OCI-LY7 (cell line): Measurements from ENCODE around the gene FBXO28. TPM values are rescaled to one million over a fixed set of nuclear protein-coding genes. Genes with fewer than 3 reads are reported as not detected.
A peak's percentile ranks its signal among the peaks of the same experiment; 100 is the strongest.

Experiments used
- BruUV-seq: library from RNA; stranded (reverse); fragments of 400-500 nt; replicated peaks from 2 replicates; lab custom pipeline; 2021; lab: Mats Ljungman, UMichigan
- CTCF ChIA-PET: fragments of 300-600 bp; sonication (Branson Sonifier 250); formaldehyde crosslinking; loops from one replicate; lab custom pipeline; 2022; ENCODE audit warnings: antibody characterized with exemption; ENCODE audit not compliant: unreplicated experiment; lab: Charles Lee
- POLR2A ChIA-PET: fragments of 300-600 bp; sonication (Branson Sonifier 250); formaldehyde crosslinking; loops from one replicate; lab custom pipeline; 2022; ENCODE audit warnings: antibody characterized with exemption; lab: Charles Lee
- DNase-seq: peaks from one replicate; pipeline ENCODE4 v3.0.0-alpha.2; 2015; ENCODE audit warnings: low spot score
- H2AFZ ChIP-seq: fragments of 200-600 bp; sonication (generic), shearing (Covaris generic); 2 replicates; pipeline ENCODE4 v1.6.1; 2014; ENCODE audit warnings: mild to moderate bottlenecking, antibody characterized with exemption, low read length, moderate library complexity
- H3K27ac ChIP-seq: fragments of 200-600 bp; sonication (generic); 2 replicates; pipeline ENCODE4 v1.5.1; 2014; ENCODE audit warnings: mixed run types, low read depth, mild to moderate bottlenecking, moderate library complexity, low read length, inconsistent platforms; ENCODE audit not compliant: poor library complexity, severe bottlenecking
- H3K36me3 ChIP-seq: fragments of 200-600 bp; sonication (generic); 2 replicates; pipeline ENCODE4 v1.6.1; 2014; ENCODE audit warnings: mild to moderate bottlenecking, antibody characterized with exemption, low read length, moderate library complexity, mixed read lengths; ENCODE audit not compliant: insufficient read depth
- H3K4me1 ChIP-seq: fragments of 200-600 bp; sonication (generic); 2 replicates; pipeline ENCODE4 v1.5.1; 2014; ENCODE audit warnings: mild to moderate bottlenecking, low read length; ENCODE audit not compliant: insufficient read depth, poor library complexity, severe bottlenecking
- H3K4me2 ChIP-seq: fragments of 200-600 bp; sonication (generic); 2 replicates; pipeline ENCODE4 v1.6.1; 2014; ENCODE audit warnings: mild to moderate bottlenecking, low read length
- H3K4me3 ChIP-seq: fragments of 200-600 bp; sonication (generic); 2 replicates; pipeline ENCODE4 v1.5.1; 2014; ENCODE audit warnings: mild to moderate bottlenecking, low read depth, low read length; ENCODE audit not compliant: poor library complexity, severe bottlenecking
- H3K79me2 ChIP-seq: fragments of 200-600 bp; sonication (generic); 2 replicates; pipeline ENCODE4 v1.6.1; 2016; ENCODE audit warnings: low read depth, mild to moderate bottlenecking, low read length, moderate library complexity, mixed read lengths; ENCODE audit not compliant: insufficient read depth
- H3K9me2 ChIP-seq: fragments of 200-600 bp; sonication (generic); 2 replicates; pipeline ENCODE4 v1.6.1; 2016; ENCODE audit warnings: mild to moderate bottlenecking, low read length, mixed read lengths; ENCODE audit not compliant: insufficient read depth
- H3K9me3 ChIP-seq: fragments of 200-600 bp; sonication (generic); 2 replicates; pipeline ENCODE4 v1.6.1; 2014; ENCODE audit warnings: mild to moderate bottlenecking, mixed run types, low read length, mixed read lengths
- H4K20me1 ChIP-seq: fragments of 200-600 bp; sonication (generic); 2 replicates; pipeline ENCODE4 v1.6.1; 2014; ENCODE audit warnings: mild to moderate bottlenecking, antibody characterized with exemption, low read length, moderate library complexity, mixed read lengths; ENCODE audit not compliant: insufficient read depth
- EZH2phosphoT487 ChIP-seq: fragments of 200-600 bp; sonication (generic); IDR thresholded peaks from 2 replicates; pipeline ENCODE4 v1.6.1; 2018; ENCODE audit warnings: low read depth, borderline replicate concordance, mild to moderate bottlenecking, mixed run types, antibody characterized with exemption, low read length, moderate library complexity, mixed read lengths
- intact Hi-C: fragments of 100-400 bp; cut with micrococcal nuclease; formaldehyde crosslinking; loops from one replicate; pipeline ENCODE4 v1.10.0; 2022; ENCODE audit not compliant: unreplicated experiment
- total RNA-seq, 2 experiments: library from RNA; depleted of rRNA in 1 of 2; stranded (reverse); fragments of >200 nt in 1 of 2; shearing (Covaris generic) in 1 of 2; gene quantifications; 2 replicates each; pipeline ENCODE4 v1.2.3, GENCODE V29; 2014 to 2022
- TF ChIP-seq, protein P1 (sequence below): fragments of 200-600 bp; sonication (generic); conservative IDR thresholded peaks from 2 replicates; pipeline ENCODE4 v1.5.1; 2014; ENCODE audit warnings: mild to moderate bottlenecking, antibody characterized with exemption, low read length, moderate library complexity, mixed read lengths

Gene FBXO28
- total RNA-seq, 2 experiments from 2014 or later, result 20.1 to 23.3 TPM

GRCh38 chr1:224168859-224169380 lies 55.0 kb downstream of the FBXO28 start:
- intact Hi-C loops, result no loop called here
- BruUV-seq, result no TSS peak
- no peaks in the 10 kb centered on the region for H3K36me3 ChIP-seq
- TF ChIP-seq EZH2phosphoT487, result no peak
- TF ChIP-seq, protein P1, sequence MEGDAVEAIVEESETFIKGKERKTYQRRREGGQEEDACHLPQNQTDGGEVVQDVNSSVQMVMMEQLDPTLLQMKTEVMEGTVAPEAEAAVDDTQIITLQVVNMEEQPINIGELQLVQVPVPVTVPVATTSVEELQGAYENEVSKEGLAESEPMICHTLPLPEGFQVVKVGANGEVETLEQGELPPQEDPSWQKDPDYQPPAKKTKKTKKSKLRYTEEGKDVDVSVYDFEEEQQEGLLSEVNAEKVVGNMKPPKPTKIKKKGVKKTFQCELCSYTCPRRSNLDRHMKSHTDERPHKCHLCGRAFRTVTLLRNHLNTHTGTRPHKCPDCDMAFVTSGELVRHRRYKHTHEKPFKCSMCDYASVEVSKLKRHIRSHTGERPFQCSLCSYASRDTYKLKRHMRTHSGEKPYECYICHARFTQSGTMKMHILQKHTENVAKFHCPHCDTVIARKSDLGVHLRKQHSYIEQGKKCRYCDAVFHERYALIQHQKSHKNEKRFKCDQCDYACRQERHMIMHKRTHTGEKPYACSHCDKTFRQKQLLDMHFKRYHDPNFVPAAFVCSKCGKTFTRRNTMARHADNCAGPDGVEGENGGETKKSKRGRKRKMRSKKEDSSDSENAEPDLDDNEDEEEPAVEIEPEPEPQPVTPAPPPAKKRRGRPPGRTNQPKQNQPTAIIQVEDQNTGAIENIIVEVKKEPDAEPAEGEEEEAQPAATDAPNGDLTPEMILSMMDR, result no peak
- no peaks in the 10 kb centered on the region for H4K20me1 ChIP-seq
- H2AFZ ChIP-seq, result 0 out of 2 replicates have a peak overlapping the region, but pooled peaks have one; percentile 12
- no peaks in the 10 kb centered on the region for H3K9me3 ChIP-seq
- CTCF ChIA-PET, result no interaction called here
- H3K4me2 ChIP-seq, result peak overlapping the region; percentile 10; the same call in 1 of the 2 replicates
- no peak overlapping the region for H3K4me3 ChIP-seq
- H3K27ac ChIP-seq, result no peak overlapping the region
- POLR2A ChIA-PET, result interaction anchor here (0.5 to 1.8 kb wide), 7 partner anchors 10 to 71 kb away, joined by 3 to 12 read pairs (median 6); no protein-coding TSS in a partner anchor
- DNase-seq, result peak; percentile 38
- no peaks in the 10 kb centered on the region for H3K9me2 ChIP-seq
- H3K4me1 ChIP-seq, result peaks cover 7% of the 10 kb centered on the region
- H3K79me2 ChIP-seq, result no peaks in the 10 kb centered on the region

- ChIA-PET CTCF (no interaction called here), POLR2A (interaction anchor here (0.6 to 1.8 kb wide), 6 partner anchors 10 to 149 kb away, joined by 3 to 12 read pairs (median 6); no protein-coding TSS in a partner anchor)
- peaks cover 7% of the 10 kb centered on the region for H3K4me1 ChIP-seq
- DNase-seq, result no peak
- H3K9me2 ChIP-seq, result no peaks in the 10 kb centered on the region
- H3K27ac ChIP-seq, result no peak overlapping the region
- no TSS peak for BruUV-seq
- intact Hi-C loops, result no loop called here
- H3K4me3 ChIP-seq, result no peak overlapping the region
- no peaks in the 10 kb centered on the region for H3K79me2 ChIP-seq
- H2AFZ ChIP-seq, result no peak overlapping the region
- no peaks in the 10 kb centered on the region for H3K9me3 ChIP-seq
- no peaks in the 10 kb centered on the region for H3K36me3 ChIP-seq
- H3K4me2 ChIP-seq, result no peak overlapping the region
- TF ChIP-seq, protein P1, result no peak
- no peak for TF ChIP-seq EZH2phosphoT487
- no peaks in the 10 kb centered on the region for H4K20me1 ChIP-seq
Observed at GRCh38 chr1:224169718-224170270, 55.9 kb downstream of the FBXO28 start.

DNA sequence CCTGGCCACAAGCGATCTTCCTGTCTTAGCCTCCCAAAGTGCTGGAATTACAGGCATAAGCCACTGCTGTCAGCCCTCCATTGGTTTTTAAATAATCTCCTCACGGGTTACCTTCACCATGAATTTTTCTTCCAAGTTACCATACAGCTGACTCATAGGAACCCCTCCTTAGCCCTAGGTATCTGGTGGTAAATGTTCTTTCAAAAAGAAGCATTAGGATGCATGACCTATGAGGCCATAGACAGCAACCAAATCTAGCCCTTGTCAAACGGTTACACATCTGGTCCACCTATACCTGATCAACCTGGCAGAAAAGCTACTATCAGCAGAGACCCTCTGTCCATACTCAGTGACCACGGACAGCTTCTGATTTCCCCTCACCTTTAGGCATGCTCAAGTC lies 56.4 kb downstream of the FBXO28 start:
- BruUV-seq, result no TSS peak
- no peaks in the 10 kb centered on the region for H3K79me2 ChIP-seq
- H3K9me2 ChIP-seq, result no peaks in the 10 kb centered on the region
- TF ChIP-seq, protein P1, result no peak
- TF ChIP-seq EZH2phosphoT487, result no peak
- H4K20me1 ChIP-seq, result no peaks in the 10 kb centered on the region
- no peaks in the 10 kb centered on the region for H3K9me3 ChIP-seq
- ChIA-PET CTCF (no interaction called here), POLR2A (interaction anchor here (0.6 kb wide), 1 partner anchor 149 kb away, joined by 6 read pairs; no protein-coding TSS in a partner anchor)
- no peak overlapping the region for H2AFZ ChIP-seq
- intact Hi-C loops, result no loop called here
- H3K4me1 ChIP-seq, result peaks cover 7% of the 10 kb centered on the region
- H3K27ac ChIP-seq, result no peak overlapping the region
- H3K36me3 ChIP-seq, result no peaks in the 10 kb centered on the region
- no peak overlapping the region for H3K4me2 ChIP-seq
- no peak overlapping the region for H3K4me3 ChIP-seq
- DNase-seq, result no peak
